ENCODE data around the gene GLOD4.
"Not testable (repeated sequence)": the region's sequence is repeated elsewhere in the genome, so short reads cannot be mapped to it uniquely, and the experiment has no call there.

GLOD4 gene

DNA sequence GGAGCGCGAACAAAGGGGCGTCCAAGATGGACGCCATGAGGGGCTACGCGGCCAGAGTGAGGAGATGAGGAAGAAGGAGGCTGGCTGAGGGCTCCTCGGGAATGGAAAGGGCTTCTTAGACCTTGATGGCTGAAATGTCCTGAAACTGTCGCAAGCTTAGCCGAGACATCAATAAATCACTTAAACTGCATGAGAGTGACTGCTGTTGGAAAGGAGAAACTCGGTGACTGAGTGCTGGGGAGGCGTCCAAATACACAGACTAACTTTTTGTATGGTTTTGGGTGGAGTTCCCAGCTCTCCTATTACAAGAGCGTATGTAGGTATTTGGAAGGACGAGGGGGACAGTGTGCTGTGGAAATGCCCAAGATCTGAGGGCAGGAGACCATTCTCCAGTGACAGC lies 28.7 kb downstream of the GLOD4 start:
- TF ChIP-seq, protein P1, sequence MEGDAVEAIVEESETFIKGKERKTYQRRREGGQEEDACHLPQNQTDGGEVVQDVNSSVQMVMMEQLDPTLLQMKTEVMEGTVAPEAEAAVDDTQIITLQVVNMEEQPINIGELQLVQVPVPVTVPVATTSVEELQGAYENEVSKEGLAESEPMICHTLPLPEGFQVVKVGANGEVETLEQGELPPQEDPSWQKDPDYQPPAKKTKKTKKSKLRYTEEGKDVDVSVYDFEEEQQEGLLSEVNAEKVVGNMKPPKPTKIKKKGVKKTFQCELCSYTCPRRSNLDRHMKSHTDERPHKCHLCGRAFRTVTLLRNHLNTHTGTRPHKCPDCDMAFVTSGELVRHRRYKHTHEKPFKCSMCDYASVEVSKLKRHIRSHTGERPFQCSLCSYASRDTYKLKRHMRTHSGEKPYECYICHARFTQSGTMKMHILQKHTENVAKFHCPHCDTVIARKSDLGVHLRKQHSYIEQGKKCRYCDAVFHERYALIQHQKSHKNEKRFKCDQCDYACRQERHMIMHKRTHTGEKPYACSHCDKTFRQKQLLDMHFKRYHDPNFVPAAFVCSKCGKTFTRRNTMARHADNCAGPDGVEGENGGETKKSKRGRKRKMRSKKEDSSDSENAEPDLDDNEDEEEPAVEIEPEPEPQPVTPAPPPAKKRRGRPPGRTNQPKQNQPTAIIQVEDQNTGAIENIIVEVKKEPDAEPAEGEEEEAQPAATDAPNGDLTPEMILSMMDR (IDR thresholded peaks at IDR 0.05; ENCODE audit: control insufficient read depth, insufficient read depth, low read depth, low read length, missing control alignments), result no peak
- no peak for DNase-seq (ENCODE audit: low read depth)
- H3K4me3 ChIP-seq (ENCODE audit: control insufficient read depth, low read depth, low read length), result no peak overlapping the region

DNA sequence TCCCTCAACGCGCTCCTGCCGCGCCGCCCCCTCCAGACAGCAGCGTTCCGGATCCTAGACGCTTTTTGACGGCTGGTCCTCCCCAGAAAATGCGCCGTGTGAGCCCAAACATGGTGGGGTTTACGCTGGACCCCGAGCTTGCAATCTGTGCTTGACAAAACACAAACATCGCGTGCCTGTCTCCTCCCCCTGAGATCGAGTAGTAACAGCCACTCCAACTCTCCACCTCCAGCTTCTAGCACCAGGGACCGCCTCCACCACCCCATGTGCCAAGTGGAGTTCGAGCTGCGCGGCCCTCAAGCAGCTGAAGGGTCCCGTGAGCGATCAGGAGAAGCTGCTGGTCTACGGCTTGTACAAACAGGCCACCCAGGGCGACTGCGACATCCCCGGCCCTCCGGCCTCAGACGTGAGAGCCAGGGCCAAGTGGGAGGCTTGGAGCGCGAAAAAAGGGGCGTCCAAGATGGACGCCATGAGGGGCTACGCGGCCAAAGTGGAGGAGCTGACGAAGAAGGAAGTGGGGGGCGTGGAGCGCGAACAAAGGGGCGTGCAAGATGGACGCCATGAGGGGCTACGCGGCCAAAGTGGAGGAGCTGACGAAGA lies 29.4 kb downstream of the GLOD4 start:
- TF ChIP-seq, protein P1 (IDR thresholded peaks at IDR 0.05; ENCODE audit: control insufficient read depth, insufficient read depth, low read depth, low read length, missing control alignments), result no peak
- peak overlapping the region; percentile 57 for H3K4me3 ChIP-seq (ENCODE audit: control insufficient read depth, low read depth, low read length)
- no peak for DNase-seq (ENCODE audit: low read depth)

DNA sequence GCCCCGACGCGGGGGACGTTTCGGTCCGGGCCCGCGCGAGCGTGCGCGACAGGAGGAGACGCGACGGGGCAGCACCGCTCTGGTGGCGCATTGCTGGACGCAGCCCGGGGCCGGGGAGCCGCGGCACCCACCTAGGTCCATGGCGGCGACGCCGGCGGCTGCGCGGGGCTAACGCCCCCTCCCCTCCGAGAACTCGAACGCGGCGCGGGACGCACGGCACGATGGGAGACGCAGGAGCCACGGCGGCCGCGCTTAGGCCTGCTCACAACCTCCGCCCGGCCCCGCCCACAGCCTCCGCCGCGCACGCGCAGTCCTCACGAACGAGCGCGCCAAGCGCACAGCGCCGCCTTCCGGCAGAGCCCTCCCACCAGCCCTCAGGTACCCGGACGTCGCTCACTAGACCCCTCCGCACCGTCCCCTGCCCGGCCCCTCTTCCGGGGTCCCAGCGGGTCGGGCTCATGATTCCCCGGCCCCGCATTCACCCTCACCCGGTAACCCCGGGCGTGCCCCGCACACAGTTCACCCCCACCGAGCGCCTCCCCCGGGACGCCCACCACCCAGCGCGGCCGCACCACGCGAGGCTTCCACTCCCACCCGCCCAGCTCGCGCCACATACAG lies 30.0 kb downstream of the GLOD4 start, which contains the start of gene GEMIN4:
TSS of gene GEMIN4 (minus strand) at position 263 of the 618 bp plus-strand sequence. CDS start at position 141, 122 bp downstream.
- H3K4me3 ChIP-seq (ENCODE audit: control insufficient read depth, low read depth, low read length), result peak within 1 kb of the TSS; percentile 57
- peak; percentile 21 for DNase-seq (ENCODE audit: low read depth)
- TF ChIP-seq, protein P1 (IDR thresholded peaks at IDR 0.05; ENCODE audit: control insufficient read depth, insufficient read depth, low read depth, low read length, missing control alignments), result peak; percentile 82

DNA sequence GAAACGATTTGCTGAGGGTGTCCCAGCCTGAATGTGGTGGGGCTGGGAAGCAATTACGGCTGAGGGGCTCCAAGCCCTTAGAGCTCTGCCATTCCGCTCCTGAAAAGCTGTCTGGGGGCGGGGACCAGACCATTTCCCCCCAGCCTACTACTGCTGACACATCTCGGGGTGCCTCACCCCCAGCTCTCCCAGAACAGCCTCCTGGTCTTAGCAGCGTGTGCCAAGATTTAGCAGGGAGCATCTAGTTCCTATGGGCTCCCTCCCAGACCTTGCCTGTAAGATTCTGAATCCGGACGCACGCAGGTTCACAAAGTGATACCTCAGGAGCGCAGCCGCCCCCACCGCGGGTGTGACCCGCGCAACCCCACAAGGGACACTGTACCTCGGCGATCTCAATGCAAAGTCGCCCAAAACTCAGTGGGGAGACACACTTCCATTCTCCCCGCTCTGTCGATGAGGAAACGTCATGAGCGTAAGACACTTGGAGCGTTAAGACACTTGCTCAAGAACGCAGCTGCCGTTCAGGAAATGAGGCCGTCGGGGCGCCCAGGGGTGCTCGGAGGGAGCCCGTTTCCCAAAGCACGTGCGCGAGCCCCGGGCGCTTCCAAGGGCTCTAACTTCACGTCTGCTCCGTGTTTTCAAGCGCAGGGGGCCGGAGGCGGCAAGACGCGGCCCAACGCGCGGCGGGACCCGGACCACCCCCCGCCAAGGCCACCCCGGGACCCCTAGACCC lies 30.6 kb downstream of the GLOD4 start:
- H3K4me3 ChIP-seq (ENCODE audit: control insufficient read depth, low read depth, low read length), result peak overlapping the region; percentile 57
- DNase-seq (ENCODE audit: low read depth), result no peak
- TF ChIP-seq, protein P1 (IDR thresholded peaks at IDR 0.05; ENCODE audit: control insufficient read depth, insufficient read depth, low read depth, low read length, missing control alignments), result no peak

DNA sequence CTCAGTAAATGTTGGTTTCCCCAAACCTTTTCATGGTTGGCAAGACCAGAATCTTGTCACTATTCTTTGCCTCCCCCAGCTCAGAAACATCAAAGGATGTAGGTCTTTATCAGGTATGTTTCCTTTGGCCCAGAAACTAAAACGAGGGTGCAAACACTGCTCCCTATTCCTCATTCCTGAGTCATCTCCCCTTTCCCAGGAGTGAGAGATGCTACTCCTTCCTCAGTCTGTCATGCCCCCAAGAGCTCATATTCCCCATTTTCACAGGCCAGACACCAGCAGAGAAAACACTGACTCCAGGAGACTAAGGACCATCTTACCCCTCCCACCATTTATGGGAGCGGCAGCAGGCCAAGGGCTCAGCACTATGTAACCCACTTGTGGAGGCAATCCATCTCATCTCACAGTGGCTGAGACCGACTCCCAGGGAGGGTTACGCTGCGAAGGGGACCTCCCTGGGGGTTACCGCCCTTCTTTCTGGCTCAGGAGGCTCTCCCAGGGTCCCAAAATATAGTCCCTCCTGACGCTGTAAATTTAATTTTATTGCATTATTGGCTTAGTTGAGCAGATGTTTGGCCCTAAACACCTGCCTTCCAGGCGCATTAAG lies 31.5 kb downstream of the GLOD4 start:
- H3K4me3 ChIP-seq (ENCODE audit: control insufficient read depth, low read depth, low read length), result no peak overlapping the region

DNA sequence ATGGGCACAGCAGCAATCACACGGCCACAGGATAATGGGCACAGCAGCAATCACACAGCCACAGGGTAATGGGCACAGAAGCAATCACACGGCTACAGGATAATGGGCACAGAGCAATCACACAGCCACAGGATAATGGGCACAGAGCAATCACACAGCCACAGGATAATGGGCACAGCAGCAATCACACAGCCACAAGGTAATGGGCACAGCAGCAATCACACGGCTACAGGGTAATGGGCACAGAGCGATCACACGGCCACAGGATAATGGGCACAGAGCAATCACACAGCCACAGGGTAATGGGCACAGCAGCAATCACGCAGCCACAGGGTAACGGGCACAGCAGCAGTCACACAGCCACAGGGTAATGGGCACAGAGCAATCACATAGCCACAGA lies 32.7 kb downstream of the GLOD4 start:
- not testable (repeated sequence) for DNase-seq (ENCODE audit: low read depth); H3K4me3 ChIP-seq (ENCODE audit: control insufficient read depth, low read depth, low read length)

More for the DNA sequence above, 31.5 kb downstream of the GLOD4 start:
- DNase-seq (ENCODE audit: low read depth), result no peak
- TF ChIP-seq, protein P1 (IDR thresholded peaks at IDR 0.05; ENCODE audit: control insufficient read depth, insufficient read depth, low read depth, low read length, missing control alignments), result no peak

DNA sequence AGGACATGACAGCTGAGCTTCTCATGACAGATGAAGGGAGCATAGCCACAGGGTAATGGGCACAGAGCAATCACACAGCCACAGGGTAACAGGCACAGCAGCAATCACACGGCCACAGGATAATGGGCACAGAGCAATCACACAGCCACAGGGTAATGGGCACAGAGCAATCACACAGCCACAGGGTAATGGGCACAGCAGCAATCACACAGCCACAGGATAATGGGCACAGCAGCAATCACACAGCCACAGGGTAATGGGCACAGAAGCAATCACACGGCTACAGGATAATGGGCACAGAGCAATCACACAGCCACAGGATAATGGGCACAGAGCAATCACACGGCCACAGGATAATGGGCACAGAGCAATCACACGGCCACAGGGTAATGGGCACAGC lies 33.5 kb downstream of the GLOD4 start:
- not testable (repeated sequence) for DNase-seq (ENCODE audit: low read depth); H3K4me3 ChIP-seq (ENCODE audit: control insufficient read depth, low read depth, low read length)

Data from AG09309 (cell line).